GDM1 (cell line): ENCODE data around the gene FBXW9.
A peak's percentile ranks its signal among the peaks of the same experiment; 100 is the strongest.
"Not testable (repeated sequence)": the region's sequence is repeated elsewhere in the genome, so short reads cannot be mapped to it uniquely, and the experiment has no call there.

Experiments
- DNase-seq: peaks from one replicate; lab custom pipeline; 2025; lab: John Stamatoyannopoulos, UW

The FBXW9 gene

DNA sequence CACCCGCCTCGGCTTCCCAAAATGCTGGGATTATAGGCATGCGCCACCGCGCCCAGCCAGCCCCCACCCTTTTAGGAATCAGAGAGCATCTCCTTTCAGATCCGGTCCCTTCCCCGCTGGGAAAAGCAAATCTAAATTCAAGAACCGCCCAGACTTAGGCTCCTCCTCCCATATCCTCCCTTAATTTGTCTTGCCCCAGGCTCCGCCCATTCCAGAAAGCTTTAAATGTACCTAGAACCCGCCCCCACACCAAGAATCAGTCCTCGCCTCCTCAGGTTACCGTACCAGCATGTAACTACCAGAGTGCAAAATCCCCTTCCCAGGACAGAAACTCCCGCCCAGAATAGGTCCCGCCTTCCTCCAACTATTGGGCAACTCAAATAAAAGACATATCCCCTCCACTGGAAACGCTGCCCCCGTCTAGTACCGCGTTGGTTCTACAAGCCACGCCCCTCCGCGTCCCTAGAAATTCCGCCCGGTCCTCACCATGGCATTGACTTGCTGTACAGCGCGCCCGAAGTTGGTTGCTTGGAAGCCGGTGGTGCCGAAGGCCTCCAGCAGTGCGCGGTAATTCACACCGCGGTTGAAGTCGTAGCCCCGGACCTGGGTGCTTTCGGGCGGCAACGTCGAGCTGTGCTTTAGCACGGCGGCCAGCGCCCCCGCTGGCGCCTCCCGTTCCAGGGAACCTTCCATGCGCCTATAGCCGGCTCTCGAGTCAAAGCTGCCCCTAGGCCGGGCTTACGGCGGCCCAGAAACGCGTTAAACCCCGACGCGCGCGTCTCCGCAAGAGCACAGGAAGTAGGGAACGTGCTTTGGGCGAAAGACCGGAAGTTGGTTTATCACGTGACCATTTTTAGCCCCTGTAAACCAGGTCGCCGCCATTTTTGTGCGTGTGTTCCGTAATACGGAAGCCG lies 15.1 kb downstream of the FBXW9 start, which contains the start of gene DHPS:
Gene DHPS, minus strand, starts transcription at position 807 of the 914 bp plus-strand sequence. Its CDS starts 114 bp downstream, at position 693.
- DNase-seq = peak; percentile 93

GRCh38 chr19:12680034-12680433 lies 16.4 kb downstream of the FBXW9 start:
- DNase-seq = no peak

- DNase-seq = not testable (repeated sequence)
Observed at GRCh38 chr19:12678039-12678438, 18.4 kb downstream of the FBXW9 start.

- DNase-seq = no peak
Observed at GRCh38 chr19:12676928-12677327, 19.5 kb downstream of the FBXW9 start.

- DNase-seq = peak; percentile 68
Observed at GRCh38 chr19:12676384-12676792, 20.0 kb downstream of the FBXW9 start.

DNA sequence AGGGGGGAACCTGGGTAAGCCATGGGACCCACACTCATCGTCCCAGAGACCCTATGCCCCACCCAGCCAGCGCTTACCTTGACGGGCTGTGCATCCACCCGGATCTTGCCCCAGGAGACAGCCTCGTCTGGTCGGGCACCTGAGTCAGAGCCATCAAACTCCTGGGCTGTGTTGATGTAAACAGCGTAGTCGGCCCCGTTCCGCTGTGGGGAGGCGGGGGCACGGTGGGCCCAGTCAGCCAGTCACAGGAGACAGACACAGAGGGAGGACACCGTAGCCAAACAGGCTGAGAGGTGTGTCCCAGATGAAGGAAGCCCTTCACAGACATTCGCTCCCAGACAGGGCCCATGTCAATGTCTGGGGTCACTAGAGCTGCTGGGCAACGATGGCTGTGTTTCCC lies 20.5 kb downstream of the FBXW9 start:
- DNase-seq = no peak

GRCh38 chr19:12675399-12675798 lies 21.0 kb downstream of the FBXW9 start:
- DNase-seq = no peak

DNA sequence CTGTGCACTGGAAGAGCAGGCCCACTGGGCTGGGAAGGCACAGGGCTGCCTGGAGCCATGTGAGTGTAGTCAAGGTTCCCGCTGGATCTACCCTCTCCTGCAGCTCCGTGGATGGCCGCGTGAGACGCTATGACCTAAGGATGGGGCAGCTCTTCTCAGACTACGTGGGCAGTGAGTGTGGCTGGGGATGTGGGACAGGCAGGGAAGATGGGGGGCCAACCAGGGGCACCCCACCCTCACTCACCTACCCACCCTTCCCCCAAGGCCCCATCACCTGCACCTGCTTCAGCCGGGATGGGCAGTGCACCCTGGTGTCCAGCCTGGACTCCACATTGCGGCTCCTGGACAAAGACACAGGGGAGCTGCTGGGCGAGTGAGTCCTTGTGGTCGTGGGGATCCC lies 23.7 kb downstream of the FBXW9 start:
- DNase-seq = no peak

- DNase-seq = no peak
Observed at GRCh38 chr19:12670159-12670928, 26.1 kb downstream of the FBXW9 start.

DNA sequence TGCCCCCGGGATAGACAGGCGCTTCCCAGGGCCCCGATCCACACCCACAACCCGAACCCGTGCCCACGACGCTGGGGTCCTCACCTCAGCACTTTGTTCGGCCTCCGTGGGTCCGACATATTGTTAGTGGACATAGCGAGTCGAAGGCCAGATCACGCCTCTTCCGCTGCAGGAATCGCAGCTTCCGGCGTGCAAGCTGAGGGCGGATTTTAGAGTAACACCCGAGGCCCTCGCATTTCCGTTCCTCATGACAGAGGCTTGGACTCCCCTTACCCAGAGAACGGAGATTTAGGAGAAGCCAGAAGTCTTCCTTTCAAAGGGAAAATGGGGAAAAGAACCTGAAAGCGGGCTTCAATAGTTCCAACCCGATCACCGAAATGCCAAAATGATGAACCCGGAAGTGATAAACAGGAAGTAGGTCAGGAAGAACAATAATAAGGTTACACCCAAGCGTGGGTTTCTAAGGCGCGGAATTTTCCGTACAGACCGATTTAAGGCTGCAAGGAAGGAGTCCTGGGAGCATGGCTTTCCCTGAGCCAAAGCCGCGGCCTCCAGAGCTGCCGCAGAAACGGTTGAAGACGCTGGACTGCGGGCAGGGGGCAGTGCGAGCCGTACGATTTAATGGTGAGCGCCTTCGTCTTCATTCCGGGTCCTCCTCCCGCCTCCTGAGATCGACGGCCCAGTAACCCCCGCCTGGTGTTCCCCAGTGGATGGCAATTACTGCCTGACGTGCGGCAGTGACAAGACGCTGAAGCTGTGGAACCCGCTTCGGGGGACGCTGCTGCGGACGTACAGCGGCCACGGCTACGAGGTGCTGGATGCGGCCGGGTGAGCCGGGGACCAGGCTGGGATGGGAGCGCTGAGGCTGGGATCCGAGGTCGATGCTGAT lies 26.9 kb downstream of the FBXW9 start:
- DNase-seq = peak; percentile 62

DNA sequence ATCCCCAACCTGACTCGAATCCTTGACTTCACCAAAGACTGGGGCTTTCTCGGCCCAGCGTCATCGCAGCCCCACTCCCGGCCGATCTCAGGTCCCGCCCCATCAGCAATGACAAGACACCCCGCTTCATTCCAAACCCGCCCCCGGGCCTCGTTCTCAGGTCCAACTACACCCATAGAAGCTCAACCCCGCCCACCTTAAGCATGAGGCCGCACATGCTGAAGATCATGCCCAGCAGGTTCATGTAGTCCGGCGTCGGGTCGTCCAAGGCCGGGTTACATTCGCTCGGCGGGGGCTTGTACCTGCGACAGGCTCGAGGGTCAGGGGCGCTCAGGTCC lies 27.5 kb downstream of the FBXW9 start:
- no peak for DNase-seq

DNA sequence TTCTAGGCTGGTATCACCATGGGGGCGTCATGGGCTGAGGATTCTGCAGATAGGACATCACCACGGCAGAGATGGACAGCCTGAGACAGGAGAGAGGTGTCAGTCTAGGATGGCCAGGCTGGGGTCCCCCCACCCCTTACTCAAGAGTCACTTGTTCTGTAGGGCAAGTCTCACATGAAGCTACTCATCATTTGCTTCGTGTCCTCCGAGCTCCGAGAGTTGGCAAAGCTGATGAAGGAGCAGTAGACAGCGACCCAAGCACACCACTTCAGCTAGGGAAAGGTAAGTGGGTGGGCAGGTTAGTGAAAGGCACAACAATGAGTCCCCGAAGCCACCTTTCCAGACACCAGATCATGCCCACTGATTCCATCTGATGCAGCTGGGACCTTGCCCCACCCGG lies 28.1 kb downstream of the FBXW9 start:
- DNase-seq = no peak

DNA sequence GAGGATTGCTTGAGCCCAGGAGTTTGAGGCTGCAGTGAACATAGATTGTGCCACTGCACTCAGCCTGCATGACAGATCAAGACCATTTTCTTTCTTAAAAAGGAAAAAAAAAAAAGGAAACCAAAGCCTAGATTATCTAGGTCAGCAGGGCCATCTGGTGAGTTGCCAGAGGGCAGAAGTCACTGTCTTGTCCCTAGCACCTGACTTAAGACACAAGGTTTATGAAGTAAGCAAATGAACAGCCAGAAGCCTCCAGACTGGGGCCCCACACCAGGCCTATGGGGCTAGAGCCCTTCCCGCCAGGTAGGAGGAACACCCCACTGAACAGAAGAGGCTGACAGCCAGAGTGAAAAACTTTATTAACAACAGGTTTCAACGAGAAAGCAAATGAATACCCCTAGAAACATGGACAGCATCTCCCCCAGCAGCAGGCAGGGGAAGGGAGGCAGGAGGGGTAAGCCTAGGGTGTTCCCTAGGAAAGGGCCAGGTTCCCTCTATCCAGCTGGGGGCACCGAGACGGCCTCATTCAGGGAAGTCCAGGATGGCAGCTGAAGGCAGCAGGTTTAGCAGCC lies 28.6 kb downstream of the FBXW9 start:
- no peak for DNase-seq

GRCh38 chr19:12666265-12667048 lies 30.0 kb downstream of the FBXW9 start, which contains the start of the genes MAN2B1 and WDR83:
TSS of gene MAN2B1 (minus strand) at chr19:12666742. CDS start at chr19:12666701, 41 bp downstream.
TSS of gene WDR83 (plus strand) at chr19:12666807. CDS start at chr19:12669791, 2,984 bp downstream.
- peak; percentile 65 for DNase-seq

DNA sequence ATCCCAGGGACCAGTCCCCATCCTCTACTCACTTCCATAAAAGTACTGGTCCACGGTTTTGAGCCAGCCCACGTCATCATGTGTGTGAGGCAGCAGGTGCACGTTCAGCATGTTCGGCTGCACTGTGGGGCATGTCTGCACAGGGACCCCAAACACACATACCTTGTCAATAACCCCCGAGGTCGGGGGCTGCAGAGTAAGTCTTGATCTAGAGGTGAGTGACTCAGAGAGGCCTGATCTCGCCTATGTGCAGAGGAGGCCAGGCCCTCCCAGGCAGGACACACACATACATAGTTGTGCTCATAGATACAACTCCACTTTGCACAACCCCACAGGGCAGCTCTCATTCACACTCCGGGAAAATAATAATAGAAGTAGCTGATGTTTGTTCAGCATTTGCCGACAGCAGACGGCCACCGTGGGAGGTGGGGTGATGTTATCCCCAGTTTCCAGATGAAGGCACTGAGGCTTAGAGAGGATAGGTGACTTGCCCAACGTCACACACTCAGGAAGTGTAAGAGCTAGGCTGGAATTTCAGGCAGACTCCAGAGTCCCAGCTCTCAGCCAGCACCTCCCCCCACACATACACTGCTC lies 30.7 kb downstream of the FBXW9 start:
- no peak for DNase-seq

GRCh38 chr19:12665281-12665573 lies 31.2 kb downstream of the FBXW9 start:
- DNase-seq = peak; percentile 46

GRCh38 chr19:12664406-12665280 lies 31.8 kb downstream of the FBXW9 start:
- DNase-seq = no peak

- DNase-seq = no peak
Observed at GRCh38 chr19:12660980-12661379, 35.5 kb downstream of the FBXW9 start.

GRCh38 chr19:12657966-12658365 lies 38.5 kb downstream of the FBXW9 start:
- DNase-seq = no peak
